LNCaP clone FGC (cell line): ENCODE data around the gene CRACR2B.

Experiments used
- DNase-seq: peaks from one replicate; pipeline ENCODE4 v3.0.0-alpha.2; 2011; ENCODE audit warnings: low read depth
- H3K4me3 ChIP-seq: 2 replicates; pipeline ENCODE4 v1.5.1; 2011; ENCODE audit warnings: mild to moderate bottlenecking, low read depth, low read length, control low read depth
- TF ChIP-seq, protein P1 (sequence below): IDR thresholded peaks from 2 replicates; pipeline ENCODE4 v1.5.1; 2012; ENCODE audit warnings: mild to moderate bottlenecking; ENCODE audit not compliant: control insufficient read depth, insufficient read depth; ENCODE audit errors: extremely low read depth

CRACR2B gene

DNA sequence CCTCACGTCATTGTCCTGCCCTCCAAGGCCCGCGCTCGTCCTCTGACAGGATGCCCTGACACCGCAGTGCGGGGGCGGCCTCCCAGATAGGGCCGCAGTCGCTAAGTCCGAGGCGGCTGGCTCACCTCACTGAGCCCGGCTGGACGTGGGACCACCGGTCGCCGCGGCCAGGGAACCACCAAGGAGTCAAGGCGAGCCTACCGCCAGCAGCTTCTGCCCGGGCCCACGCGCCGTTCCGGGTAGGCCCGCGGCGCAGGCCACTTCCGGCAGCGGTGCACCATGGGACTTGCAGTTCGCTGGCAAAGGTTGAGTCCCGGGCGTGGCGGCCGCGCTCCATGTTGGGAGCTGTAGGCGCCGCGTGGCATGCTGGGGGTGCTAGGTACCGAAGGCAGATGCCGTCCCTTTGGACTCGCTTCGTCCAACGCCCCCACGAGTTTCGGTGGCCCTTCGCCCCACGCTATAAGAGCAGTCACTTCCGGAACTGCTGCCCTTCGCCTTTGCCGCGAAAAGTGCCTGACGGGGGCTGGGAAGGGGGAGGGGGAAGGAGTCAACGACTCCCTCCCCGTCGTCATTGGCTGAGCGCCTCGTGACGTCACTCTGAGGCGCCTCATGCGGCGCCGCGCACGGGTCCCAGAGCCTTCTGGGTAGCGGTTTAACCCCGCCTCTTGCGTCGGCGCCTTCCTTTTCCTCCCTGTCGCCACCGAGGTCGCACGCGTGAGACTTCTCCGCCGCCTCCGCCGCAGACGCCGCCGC is 18.3 kb upstream of the CRACR2B start, which contains the start of gene RPLP2:
Gene RPLP2 (plus strand): TSS at position 681 of the 753 bp plus-strand sequence. CDS start 268 bp downstream, outside the sequence.
- peak; percentile 89 for DNase-seq
- TF ChIP-seq, protein P1, sequence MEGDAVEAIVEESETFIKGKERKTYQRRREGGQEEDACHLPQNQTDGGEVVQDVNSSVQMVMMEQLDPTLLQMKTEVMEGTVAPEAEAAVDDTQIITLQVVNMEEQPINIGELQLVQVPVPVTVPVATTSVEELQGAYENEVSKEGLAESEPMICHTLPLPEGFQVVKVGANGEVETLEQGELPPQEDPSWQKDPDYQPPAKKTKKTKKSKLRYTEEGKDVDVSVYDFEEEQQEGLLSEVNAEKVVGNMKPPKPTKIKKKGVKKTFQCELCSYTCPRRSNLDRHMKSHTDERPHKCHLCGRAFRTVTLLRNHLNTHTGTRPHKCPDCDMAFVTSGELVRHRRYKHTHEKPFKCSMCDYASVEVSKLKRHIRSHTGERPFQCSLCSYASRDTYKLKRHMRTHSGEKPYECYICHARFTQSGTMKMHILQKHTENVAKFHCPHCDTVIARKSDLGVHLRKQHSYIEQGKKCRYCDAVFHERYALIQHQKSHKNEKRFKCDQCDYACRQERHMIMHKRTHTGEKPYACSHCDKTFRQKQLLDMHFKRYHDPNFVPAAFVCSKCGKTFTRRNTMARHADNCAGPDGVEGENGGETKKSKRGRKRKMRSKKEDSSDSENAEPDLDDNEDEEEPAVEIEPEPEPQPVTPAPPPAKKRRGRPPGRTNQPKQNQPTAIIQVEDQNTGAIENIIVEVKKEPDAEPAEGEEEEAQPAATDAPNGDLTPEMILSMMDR, result no peak
- H3K4me3 ChIP-seq, result peak within 1 kb of the TSS; percentile 95

DNA sequence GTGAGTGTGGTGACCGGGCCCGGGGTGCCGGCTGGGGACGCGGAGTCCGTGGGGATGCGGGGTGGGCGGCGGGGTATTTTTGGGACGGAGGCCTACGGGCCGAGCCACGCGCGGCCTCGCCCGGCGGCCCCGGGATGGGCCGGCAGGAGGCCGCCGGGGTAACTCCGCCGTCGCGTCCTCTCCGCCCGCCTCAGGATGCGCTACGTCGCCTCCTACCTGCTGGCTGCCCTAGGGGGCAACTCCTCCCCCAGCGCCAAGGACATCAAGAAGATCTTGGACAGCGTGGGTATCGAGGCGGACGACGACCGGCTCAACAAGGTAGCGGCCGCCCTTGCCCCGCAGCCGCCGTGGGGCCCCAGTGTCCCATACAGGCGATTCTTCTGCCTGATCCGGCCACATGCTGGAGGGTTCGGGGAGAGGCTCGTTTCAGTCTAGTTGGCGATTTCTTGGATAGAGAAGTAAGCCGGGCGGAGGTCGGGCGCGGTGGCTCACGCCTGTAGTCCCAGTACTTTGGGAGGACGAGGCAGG is 17.6 kb upstream of the CRACR2B start:
- no peak for DNase-seq
- H3K4me3 ChIP-seq, result peak overlapping the region; percentile 95
- TF ChIP-seq, protein P1, result no peak

DNA sequence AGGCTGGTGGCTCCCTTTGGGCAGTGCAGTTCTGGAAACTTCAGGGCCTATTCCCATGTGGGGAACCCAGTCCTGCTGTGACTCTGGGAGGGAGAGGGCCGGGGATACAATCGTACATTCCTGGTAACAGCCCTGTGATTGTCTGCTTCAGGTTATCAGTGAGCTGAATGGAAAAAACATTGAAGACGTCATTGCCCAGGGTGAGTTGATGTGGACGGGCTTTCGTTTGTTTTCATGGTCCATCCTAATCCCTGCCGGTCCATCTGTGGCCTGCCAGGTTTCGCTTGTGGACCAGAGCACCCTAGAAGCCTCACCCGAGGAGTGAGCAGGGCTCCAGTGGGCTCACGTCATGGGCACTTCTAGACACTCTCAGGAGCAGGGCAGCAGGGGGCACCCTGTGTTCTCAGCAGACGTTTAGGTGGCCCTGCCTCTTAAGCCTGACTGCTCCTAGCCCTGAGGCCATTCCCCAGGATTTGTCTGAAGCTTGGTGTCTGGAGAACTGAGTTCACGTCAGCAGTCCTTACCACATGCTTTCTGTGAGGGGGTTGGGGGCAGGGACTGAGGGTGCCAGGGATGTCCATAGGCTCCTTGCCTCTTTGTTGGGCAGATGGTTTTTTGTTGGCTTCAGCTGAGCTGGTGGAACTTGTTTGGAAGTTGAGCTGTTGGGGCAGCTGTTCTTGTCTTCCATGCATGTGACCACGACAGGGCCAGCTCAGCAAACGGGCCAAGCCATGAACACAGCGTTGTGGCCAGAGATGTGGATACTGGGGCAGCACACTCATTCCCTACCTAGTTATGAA is 16.1 kb upstream of the CRACR2B start:
- peak overlapping the region; percentile 95 for H3K4me3 ChIP-seq
- no peak for DNase-seq
- TF ChIP-seq, protein P1, result no peak

DNA sequence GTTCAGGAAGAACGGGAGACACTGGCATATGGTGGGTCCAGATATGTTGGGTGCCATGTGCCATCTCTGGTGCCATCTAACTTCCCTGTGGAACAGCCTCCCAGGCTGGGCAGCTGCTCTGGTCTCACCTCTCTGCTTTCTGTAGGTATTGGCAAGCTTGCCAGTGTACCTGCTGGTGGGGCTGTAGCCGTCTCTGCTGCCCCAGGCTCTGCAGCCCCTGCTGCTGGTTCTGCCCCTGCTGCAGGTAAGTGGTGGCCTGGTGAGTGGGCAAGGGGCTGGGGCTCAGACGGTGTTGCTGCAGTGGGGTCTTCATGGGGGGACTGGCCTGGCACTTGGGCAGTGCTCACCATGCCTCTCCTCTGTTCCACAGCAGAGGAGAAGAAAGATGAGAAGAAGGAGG is 15.3 kb upstream of the CRACR2B start:
- no peak overlapping the region for H3K4me3 ChIP-seq
- TF ChIP-seq, protein P1, result no peak
- DNase-seq, result no peak

DNA sequence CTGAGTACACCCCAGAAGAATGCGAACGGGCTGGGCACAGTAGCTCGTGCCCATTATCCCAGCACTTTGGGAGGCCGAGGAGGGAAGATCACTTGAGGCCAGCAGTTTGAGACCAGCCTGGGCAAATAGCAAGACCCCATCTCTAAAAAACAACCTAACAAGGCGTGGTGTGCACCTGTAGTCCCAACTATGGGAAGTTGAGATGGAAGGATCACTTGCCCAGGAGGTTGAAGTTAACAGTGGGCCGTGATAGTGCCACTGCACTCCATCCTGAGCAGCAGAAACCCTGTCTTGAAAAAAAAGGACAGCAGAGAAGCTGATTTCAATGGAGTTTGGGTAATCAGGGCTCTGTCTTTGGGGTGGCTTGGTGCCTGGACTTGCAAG is 14.7 kb upstream of the CRACR2B start:
- TF ChIP-seq, protein P1, result no peak
- DNase-seq, result no peak
- H3K4me3 ChIP-seq, result no peak overlapping the region

DNA sequence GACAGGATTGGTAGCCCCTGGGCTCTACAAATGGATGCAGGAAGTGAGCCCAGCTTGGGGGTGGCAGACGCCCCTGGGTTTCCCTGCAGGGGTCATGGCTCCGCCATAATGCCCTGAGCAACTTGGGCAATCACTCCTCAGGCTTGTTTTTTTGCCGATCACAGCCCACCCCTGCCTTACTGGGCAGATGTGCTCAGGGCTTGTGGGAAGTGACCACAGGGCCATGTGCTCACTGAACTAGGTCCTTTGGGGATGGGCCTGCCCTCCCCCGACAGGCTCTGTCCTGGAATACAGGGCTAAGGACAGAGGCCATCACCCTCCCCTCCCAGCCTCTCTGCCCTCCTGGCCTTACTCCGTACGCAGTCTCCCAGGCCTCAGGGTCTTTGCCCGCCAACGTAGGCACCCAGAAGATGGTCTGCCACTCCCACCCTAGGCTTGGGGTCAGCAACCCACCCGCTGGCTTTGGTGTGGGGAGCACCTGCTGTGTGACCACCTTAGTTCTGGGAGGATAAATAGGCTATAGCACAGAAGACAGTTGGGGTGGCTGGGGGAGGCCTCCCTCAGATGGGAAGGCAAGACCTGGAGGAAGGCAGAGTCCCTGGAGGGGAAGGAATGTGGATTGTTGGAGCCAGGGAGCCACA is 14.1 kb upstream of the CRACR2B start:
- TF ChIP-seq, protein P1, result no peak
- H3K4me3 ChIP-seq, result no peak overlapping the region
- DNase-seq, result no peak
